Gastrocnemius medialis (tissue), 4 donors: ENCODE results near the gene BEAN1. TPM values are rescaled to one million over a fixed set of nuclear protein-coding genes. Genes with fewer than 3 reads are reported as not detected.
A peak's percentile ranks its signal among the peaks of the same experiment; 100 is the strongest.

Experiments used
- ATAC-seq, 2 donors: fragments of 150-250 bp; one replicate each; pipeline ENCODE4 v1.9.1; 2016
- DNase-seq, 2 donors: peaks; one replicate each; pipeline ENCODE4 v3.0.0-alpha.2; 2019
- H3K27ac ChIP-seq, 4 donors: fragments of 200-600 bp; sonication (generic); 1 replicate in 1 of 4; 2 replicates in 3 of 4; pipeline ENCODE4 v1.5.1; 2016 to 2018; ENCODE audit warnings: mild to moderate bottlenecking in 2 of 4, moderate library complexity in 1 of 4
- H3K27me3 ChIP-seq, 3 donors: fragments of 200-600 bp; sonication (generic) in 2 of 3; 1 replicate in 1 of 3; 2 replicates in 2 of 3; pipeline versions ENCODE4 v1.5.1 to v1.6.0; 2016 to 2019; ENCODE audit warnings: mild to moderate bottlenecking in 1 of 3, moderate library complexity in 1 of 3
- H3K36me3 ChIP-seq, 2 donors: fragments of 200-600 bp; sonication (generic) in 1 of 2; one replicate each; pipeline ENCODE4 v1.5.1; 2017 to 2018
- H3K4me1 ChIP-seq, 2 donors: fragments of 200-600 bp; sonication (generic) in 1 of 2; one replicate each; pipeline ENCODE4 v1.5.1; 2016 to 2017; ENCODE audit warnings: mild to moderate bottlenecking in 2 of 2
- H3K4me3 ChIP-seq, 4 donors: fragments of 200-600 bp; sonication (generic) in 3 of 4; 1 replicate in 1 of 4; 2 replicates in 3 of 4; pipeline ENCODE4 v1.5.1; 2016 to 2019; ENCODE audit warnings: mild to moderate bottlenecking in 2 of 4
- H3K9me3 ChIP-seq, 3 donors: fragments of 200-600 bp; sonication (generic) in 2 of 3; 1 replicate in 1 of 3; 2 replicates in 2 of 3; pipeline ENCODE4 v1.5.1; 2016 to 2019
- POLR2A ChIP-seq, 2 donors: fragments of 450-650 bp; IDR thresholded peaks; one replicate each; pipeline ENCODE4 v1.6.1; 2017; ENCODE audit warnings: antibody characterized with exemption in 2 of 2, mild to moderate bottlenecking in 2 of 2, moderate library complexity in 2 of 2
- in situ Hi-C, 4 donors: fragments of 200-750 bp; cut with MboI; loops; one replicate each; pipeline versions ENCODE4 v1.15.0 to v1.8.0; 2017; ENCODE audit warnings: low sequenced_read_pairs in 4 of 4
- intact Hi-C: fragments of 100-400 bp; cut with DNase I; formaldehyde crosslinking; loops from one replicate; pipeline ENCODE4 v1.15.1; 2023; ENCODE audit warnings: low total_unique reads
- total RNA-seq, 4 donors: library from RNA; depleted of rRNA; stranded (reverse); fragments of >200 nt; gene quantifications; one replicate each; pipeline versions ENCODE4 v1.1.0 to v1.2.3, GENCODE V29; 2016
- TF ChIP-seq, protein P1 (sequence below), 5 experiments: fragments of 450-650 bp in 3 of 5; fragments of 200-600 bp in 2 of 5; sonication (generic) in 2 of 5; IDR thresholded peaks in 4 of 5; conservative IDR thresholded peaks in 1 of 5; 1 replicate in 4 of 5; 2 replicates in 1 of 5; pipeline ENCODE4 v1.5.1; 2016 to 2019; ENCODE audit warnings: antibody characterized with exemption in 5 of 5, mild to moderate bottlenecking in 3 of 5, moderate library complexity in 3 of 5

BEAN1 gene
- total RNA-seq, 4 donors from 2014 or later, result not detected

DNA sequence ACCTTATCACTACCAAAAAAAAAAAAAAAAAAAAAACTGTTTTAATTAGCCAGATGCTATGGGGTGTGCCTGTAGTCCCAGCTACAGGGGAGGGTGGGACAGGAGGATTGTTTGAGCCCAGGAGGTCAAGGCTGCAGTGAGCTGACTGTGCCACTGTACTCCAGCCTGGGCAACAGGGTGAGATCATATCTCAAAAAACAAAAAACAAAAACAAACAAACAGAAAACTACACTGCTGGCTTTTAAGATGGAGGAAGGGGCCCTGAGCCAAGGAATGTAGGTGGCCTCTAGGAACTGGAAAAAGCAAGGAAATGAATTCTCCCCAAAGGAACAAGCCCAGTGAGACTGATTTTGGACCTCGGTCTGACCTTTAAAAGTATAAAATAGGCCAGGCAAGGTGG, 61.4 kb downstream of the BEAN1 start:
- Histone ChIP-seq H3K9me3 (no peaks in the 10 kb centered on the region), H3K4me3 (no peak overlapping the region), H3K27ac (no peak overlapping the region), H3K27me3 (no peaks in the 10 kb centered on the region), H3K36me3 (no peaks in the 10 kb centered on the region), H3K4me1 (no peaks in the 10 kb centered on the region)
- ATAC-seq, result no peak
- in situ Hi-C loops, result no loop called here
- intact Hi-C loops, result loop anchor here (10.0 kb wide), 1 partner anchor 386 kb away; no protein-coding TSS in a partner anchor
- TF ChIP-seq, protein P1, sequence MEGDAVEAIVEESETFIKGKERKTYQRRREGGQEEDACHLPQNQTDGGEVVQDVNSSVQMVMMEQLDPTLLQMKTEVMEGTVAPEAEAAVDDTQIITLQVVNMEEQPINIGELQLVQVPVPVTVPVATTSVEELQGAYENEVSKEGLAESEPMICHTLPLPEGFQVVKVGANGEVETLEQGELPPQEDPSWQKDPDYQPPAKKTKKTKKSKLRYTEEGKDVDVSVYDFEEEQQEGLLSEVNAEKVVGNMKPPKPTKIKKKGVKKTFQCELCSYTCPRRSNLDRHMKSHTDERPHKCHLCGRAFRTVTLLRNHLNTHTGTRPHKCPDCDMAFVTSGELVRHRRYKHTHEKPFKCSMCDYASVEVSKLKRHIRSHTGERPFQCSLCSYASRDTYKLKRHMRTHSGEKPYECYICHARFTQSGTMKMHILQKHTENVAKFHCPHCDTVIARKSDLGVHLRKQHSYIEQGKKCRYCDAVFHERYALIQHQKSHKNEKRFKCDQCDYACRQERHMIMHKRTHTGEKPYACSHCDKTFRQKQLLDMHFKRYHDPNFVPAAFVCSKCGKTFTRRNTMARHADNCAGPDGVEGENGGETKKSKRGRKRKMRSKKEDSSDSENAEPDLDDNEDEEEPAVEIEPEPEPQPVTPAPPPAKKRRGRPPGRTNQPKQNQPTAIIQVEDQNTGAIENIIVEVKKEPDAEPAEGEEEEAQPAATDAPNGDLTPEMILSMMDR (IDR thresholded peaks at IDR 0.05 in 4 of 5, conservative IDR thresholded peaks at IDR 0.05 in 1 of 5), result no peak
- no peak for DNase-seq

DNA sequence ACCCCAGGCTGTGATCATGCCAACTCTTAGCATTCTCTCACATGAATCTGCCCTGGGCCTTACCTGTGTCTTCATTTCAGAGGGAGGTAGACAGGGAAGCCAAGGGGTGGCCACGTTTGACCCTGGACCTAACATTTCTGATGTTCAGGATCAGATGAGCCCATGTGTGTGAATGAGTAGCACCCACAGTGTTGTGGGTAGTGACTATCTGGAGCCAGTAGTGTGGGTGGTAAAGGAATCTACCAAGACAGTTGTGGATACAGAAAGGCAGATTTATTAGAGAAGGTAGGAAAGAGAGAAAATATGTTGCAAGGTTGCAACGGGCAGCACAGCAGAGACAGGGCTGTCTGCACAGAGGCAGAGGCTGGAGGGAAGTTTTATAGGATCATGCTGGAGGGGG, 62.3 kb downstream of the BEAN1 start:
- no peak overlapping the region for H3K27ac ChIP-seq
- H3K36me3 ChIP-seq, result no peaks in the 10 kb centered on the region
- no peaks in the 10 kb centered on the region for H3K27me3 ChIP-seq
- no peak for TF ChIP-seq POLR2A (IDR thresholded peaks at IDR 0.05)
- TF ChIP-seq, protein P1 (IDR thresholded peaks at IDR 0.05 in 4 of 5, conservative IDR thresholded peaks at IDR 0.05 in 1 of 5), result no peak
- in situ Hi-C loops (no loop called here), intact Hi-C loops (loop anchor here (10.0 kb wide), 1 partner anchor 385 kb away; no protein-coding TSS in a partner anchor)
- ATAC-seq (no peak), DNase-seq (peak in 1 of 2 donors; percentile 4)
- H3K4me3 ChIP-seq, result no peak overlapping the region
- no peaks in the 10 kb centered on the region for H3K9me3 ChIP-seq
- H3K4me1 ChIP-seq, result no peaks in the 10 kb centered on the region

DNA sequence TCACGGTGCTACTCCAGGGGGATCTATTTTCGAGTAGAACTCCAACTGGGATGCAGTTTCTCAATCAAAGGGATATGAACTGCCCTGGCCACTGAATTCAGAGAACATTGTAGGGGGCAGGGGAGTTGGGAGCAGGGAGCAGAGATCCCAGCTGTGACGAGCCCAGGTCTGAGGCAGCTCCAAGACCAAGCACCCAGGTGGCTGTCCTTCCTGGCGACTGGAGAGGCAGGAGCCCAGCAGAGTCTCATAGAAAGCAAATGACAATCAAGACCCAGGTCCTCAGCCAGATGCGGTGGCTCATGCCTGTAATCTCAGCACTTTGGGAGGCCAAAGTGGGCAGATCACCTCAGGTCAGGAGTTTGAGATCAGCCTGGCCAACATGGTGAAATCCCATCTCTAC, 62.7 kb downstream of the BEAN1 start:
- in situ Hi-C loops (no loop called here), intact Hi-C loops (loop anchor here (10.0 kb wide), 1 partner anchor 385 kb away; no protein-coding TSS in a partner anchor)

DNA sequence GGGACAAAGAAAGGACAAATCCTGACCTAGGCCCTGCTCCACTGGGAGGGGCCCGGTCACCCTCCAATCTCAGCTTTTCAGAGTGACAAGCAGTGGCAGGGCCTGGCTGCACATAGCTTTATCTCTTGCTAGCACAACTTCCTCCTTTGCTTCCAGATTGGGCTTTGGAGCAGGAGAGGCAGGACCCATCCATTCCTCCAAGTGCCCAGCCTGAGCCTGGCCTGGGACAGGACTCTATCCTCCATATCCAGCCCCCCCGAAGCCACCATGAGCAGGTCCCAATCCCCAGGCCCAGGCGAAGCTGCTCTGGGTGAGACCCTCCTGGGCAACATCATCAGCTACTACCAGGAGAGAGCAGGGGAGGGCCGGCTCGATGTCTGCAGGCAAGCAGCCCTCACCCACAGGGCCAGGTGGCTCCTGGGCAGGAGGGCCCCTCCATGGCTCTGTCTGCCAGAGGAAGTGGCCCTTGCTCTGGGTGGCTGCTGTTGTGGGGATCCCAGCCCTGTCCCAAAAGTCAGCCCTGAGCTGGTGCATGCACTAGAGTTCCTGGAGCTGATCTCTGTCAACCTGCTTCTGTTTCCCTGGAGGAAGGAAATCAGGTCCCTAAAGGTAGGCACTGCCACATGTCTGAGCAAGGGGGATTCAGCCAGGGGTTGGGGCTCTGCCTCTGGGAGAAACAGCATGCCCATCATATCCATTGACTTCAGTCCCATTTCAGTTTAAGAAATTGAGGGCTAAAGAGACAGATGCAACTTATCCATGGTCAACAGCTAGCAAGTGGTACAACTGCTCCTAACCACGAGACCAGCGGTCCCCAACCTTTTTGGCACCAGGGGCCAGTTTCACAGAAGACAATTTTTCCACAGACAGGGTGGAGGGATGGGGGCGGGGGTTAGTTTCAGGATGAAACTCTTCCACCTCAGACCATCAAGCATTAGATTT, 64.0 kb downstream of the BEAN1 start:
- Histone ChIP-seq H3K36me3 (no peaks in the 10 kb centered on the region), H3K4me1 (no peaks in the 10 kb centered on the region), H3K9me3 (no peaks in the 10 kb centered on the region), H3K4me3 (no peak overlapping the region), H3K27me3 (no peaks in the 10 kb centered on the region), H3K27ac (no peak overlapping the region)
- in situ Hi-C loops (no loop called here), intact Hi-C loops (no loop called here)
- ATAC-seq, result no peak
- peak in 1 of 2 donors; percentile 5 for DNase-seq
- TF ChIP-seq, protein P1 (IDR thresholded peaks at IDR 0.05 in 4 of 5, conservative IDR thresholded peaks at IDR 0.05 in 1 of 5), result no peak
- no peak for TF ChIP-seq POLR2A (IDR thresholded peaks at IDR 0.05)

More for the DNA sequence above, 62.7 kb downstream of the BEAN1 start:
- peak in 1 of 2 donors; percentile 8 for DNase-seq
- Histone ChIP-seq H3K4me1 (no peaks in the 10 kb centered on the region), H3K9me3 (no peaks in the 10 kb centered on the region), H3K36me3 (no peaks in the 10 kb centered on the region), H3K27me3 (no peaks in the 10 kb centered on the region), H3K4me3 (no peak overlapping the region), H3K27ac (no peak overlapping the region)
- TF ChIP-seq, protein P1 (IDR thresholded peaks at IDR 0.05 in 4 of 5, conservative IDR thresholded peaks at IDR 0.05 in 1 of 5), result no peak
- no peak for TF ChIP-seq POLR2A (IDR thresholded peaks at IDR 0.05)
- ATAC-seq, result no peak
